Mesodermal cell (in vitro differentiated cells): ENCODE data around the gene RNASE11. TPM values are rescaled to one million over a fixed set of nuclear protein-coding genes. Genes with fewer than 3 reads are reported as not detected.
A peak's percentile ranks its signal among the peaks of the same experiment; 100 is the strongest.

ENCODE experiments used
- H3K27ac ChIP-seq: 2 replicates; pipeline ENCODE4 v1.7.0; 2013; ENCODE audit warnings: mild to moderate bottlenecking, low read depth, low read length, moderate library complexity; ENCODE audit not compliant: severe bottlenecking
- H3K36me3 ChIP-seq: 2 replicates; pipeline ENCODE4 v1.7.1; 2013; ENCODE audit warnings: mild to moderate bottlenecking, low read length, moderate library complexity; ENCODE audit not compliant: control insufficient read depth, insufficient read depth
- H3K4me1 ChIP-seq: one replicate; pipeline ENCODE4 v1.7.1; 2013; ENCODE audit warnings: mild to moderate bottlenecking, low read length; ENCODE audit not compliant: insufficient read depth, control insufficient read depth, poor library complexity, severe bottlenecking
- H3K4me3 ChIP-seq: 2 replicates; pipeline ENCODE4 v1.7.0; 2013; ENCODE audit warnings: low read length, control low read depth, mild to moderate bottlenecking; ENCODE audit not compliant: insufficient read depth, poor library complexity, severe bottlenecking; ENCODE audit errors: extremely low read depth
- H3K9me3 ChIP-seq: 2 replicates; pipeline ENCODE4 v1.7.1; 2013; ENCODE audit warnings: mild to moderate bottlenecking, low read length, moderate library complexity; ENCODE audit not compliant: control insufficient read depth
- WGBS, 2 experiments: methylation state at CpG; one replicate each; pipeline ENCODE4 v1.1.5; 2013; ENCODE audit warnings: missing lambda C conversion rate in 2 of 2; ENCODE audit not compliant: insufficient coverage in 2 of 2; 5-methylcytosine and 5-hydroxymethylcytosine counted together
- polyA plus RNA-seq, 2 experiments: library from polyadenylated mRNA; stranded (reverse); fragments of 50-300 nt; gene quantifications; one replicate each; pipeline ENCODE4 v1.2.3, GENCODE V29; 2013

Gene RNASE11
- polyA plus RNA-seq (2013, experiment 1 of 2), result not detected
- polyA plus RNA-seq (2013, experiment 2 of 2), result not detected

DNA sequence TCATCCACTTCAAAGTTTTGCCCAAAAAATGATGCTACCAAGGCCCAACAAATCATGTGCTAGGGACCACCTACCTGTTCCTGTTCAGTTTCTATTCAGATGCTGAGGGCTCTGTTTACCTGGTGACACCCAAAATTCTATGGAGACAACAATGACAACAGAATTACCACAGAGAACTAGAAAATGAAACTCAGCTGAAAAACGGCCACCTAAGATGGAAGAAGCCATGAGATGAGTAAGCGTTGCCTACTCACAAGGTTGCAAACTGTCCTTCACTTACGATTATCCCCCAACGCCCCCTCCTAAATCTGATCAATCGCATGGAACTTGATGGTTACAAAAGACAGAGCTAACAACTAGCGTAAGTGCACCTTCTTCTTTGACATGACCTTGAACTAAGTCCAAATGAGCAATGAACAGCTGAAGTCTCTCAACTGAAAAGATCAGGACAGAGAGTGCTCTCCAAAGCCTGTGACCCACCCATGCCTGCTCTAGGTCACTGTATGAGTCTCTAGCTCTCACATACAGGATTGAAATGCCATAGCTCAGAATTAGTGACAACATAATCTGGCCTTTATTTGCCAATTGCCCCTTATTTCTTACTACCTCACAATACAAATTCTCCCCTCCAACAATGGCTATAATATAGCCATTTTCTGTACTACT lies at the start of gene RNASE11:
RNASE11 (minus strand) TSS at position 513 of the 666 bp plus-strand sequence.
- Histone ChIP-seq H3K36me3 (no peaks in the 10 kb centered on the region), H3K4me1 (no peaks in the 10 kb centered on the region), H3K4me3 (no peak within 1 kb of the TSS), H3K9me3 (no peaks in the 10 kb centered on the region), H3K27ac (no peak within 1 kb of the TSS)
- 86 to 100% methylated on average over 2 to 6 of the region's 6 CpGs for WGBS, 2 experiments

DNA sequence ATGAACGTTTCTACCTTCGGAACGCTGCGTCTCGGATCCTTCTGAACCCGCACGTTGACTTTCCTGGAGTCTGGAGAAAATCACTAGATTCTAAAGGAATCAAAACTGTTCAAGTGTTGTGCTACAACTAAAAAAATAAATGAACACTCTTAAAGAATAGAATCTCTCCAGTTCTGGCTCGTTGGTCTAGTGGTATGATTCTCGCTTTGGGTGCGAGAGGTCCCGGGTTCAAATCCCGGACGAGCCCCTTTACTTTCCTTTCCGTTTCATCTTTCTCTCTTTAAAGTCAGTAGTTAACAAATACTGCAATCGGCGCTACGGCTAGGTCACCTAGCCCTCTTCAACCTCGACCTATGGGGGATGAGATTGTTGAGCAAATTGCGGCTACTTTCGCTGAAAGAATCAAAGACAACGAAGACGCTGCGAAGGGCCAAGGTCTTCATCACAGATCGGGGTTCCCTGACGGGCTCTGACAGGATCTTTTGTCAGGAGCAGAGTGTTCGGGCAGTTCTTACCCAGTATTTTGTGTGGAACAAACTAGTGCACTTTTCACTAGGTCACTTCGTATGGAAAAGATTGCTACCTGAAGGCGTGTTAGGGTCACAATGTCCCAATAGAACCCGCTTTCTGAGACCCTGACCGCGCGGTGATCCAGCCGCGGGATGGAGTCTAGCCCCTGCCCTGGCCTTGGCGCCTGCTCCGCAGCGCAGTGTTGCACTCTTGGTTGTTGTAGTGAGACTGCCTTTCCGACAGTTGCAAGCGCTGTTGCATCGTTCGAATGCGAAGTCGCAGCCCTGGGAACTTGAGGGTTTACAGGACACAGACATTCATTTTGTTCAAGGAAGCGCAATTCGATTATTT lies 45.3 kb upstream of the RNASE11 start:
- Histone ChIP-seq H3K36me3 (no peaks in the 10 kb centered on the region), H3K9me3 (no peaks in the 10 kb centered on the region), H3K27ac (no peak overlapping the region), H3K4me3 (peak overlapping the region; percentile 54), H3K4me1 (peaks cover 4% of the 10 kb centered on the region)
- 2 to 6% methylated on average over 31 to 33 of the region's 45 CpGs for WGBS, 2 experiments

DNA sequence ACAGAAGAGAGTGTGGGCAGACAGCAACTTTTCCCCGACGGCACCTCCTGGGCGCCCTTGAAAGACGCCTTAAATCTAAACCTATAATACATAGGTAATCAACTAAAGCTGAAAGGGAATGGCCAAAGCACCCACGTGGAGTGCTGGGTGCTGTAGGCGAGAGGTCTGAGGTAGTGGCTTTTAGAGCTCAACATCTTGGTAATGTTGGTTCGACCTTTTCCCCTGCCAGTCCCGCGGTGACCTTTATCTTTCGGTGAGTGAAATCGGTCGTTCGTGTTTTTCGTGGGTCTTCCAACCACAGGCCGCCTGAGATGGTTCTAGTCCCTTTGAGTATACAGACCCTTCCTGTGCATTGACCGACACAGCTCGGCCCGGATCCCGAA lies 44.6 kb upstream of the RNASE11 start:
- Histone ChIP-seq H3K36me3 (no peaks in the 10 kb centered on the region), H3K9me3 (no peaks in the 10 kb centered on the region), H3K4me1 (peaks cover 9% of the 10 kb centered on the region), H3K4me3 (peak overlapping the region; percentile 54), H3K27ac (no peak overlapping the region)
- 0 to 1% methylated on average over 13 to 15 of the region's 19 CpGs for WGBS, 2 experiments

DNA sequence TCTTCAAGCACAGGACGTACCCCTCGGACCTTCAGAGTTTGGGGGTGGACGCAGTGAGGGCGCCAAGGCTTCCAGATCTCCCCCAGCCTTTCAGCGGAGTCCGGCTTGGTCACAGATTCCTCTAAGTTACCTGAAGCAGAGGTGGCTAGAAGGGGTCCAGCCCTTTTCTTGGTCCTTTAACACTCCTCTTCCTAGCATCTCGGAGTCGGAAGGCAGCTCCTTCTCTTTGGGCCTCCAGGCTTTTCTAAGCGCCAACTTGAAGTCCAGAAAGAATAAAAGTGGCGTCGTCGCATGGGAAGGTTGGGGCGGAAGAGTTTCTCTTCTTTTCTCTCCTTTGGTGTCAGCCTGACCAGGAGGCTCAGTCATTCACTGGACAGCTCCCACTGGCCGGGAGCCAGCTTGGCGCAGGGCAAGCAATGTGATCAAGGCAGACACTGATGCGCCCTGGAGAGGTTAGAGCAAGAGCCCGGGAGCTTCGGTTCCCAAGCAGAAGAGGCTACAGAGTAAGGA lies 44.1 kb upstream of the RNASE11 start:
- Histone ChIP-seq H3K4me1 (peaks cover 10% of the 10 kb centered on the region), H3K4me3 (peak overlapping the region; percentile 54), H3K27ac (no peak overlapping the region), H3K36me3 (no peaks in the 10 kb centered on the region), H3K9me3 (no peaks in the 10 kb centered on the region)
- WGBS, 2 experiments, result 0% methylated on average over 13 of the region's 18 CpGs

DNA sequence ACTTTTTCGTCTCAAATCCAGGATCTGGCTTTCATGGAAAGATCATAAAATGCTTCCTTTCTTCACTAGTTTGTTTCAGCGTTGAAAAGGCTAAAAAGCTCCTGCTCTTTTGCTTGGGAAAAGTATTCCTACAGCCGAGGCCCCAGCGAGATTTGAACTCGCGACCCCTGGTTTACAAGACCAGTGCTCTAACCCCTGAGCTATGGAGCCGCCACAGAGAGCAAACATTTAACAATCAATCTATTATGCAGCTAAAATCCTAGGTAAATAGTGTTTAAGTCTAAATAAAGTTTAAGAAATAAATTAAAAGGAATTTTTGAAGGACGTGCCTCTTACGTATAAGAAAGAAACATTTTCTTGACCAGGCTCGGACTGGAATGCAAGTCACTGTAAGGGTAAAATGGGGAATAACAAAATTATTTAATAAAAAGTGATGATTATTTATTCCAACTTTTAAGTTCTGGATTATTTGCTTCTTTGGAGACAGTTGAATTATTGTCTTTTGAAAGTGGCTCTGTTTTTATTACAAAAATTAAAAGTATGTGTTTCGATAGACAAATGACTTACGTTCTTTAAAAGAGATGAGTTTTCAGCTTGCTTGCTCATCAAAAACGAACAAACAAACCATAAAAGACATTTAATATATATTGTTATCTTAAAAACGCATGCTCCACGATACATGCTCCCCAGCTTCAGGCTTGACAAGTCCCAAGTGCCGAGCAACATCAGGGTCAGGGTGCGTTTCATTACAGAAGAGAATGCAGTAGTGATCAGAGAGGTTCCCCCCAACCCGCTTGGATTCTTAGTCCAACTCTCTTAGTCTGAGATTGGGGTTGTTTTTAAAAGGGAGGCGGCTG lies 43.5 kb upstream of the RNASE11 start:
- Histone ChIP-seq H3K4me3 (peak overlapping the region; percentile 54), H3K27ac (no peak overlapping the region), H3K36me3 (no peaks in the 10 kb centered on the region), H3K9me3 (no peaks in the 10 kb centered on the region), H3K4me1 (peaks cover 17% of the 10 kb centered on the region)
- 0% methylated on average over 3 to 4 of the region's 19 CpGs for WGBS, 2 experiments

DNA sequence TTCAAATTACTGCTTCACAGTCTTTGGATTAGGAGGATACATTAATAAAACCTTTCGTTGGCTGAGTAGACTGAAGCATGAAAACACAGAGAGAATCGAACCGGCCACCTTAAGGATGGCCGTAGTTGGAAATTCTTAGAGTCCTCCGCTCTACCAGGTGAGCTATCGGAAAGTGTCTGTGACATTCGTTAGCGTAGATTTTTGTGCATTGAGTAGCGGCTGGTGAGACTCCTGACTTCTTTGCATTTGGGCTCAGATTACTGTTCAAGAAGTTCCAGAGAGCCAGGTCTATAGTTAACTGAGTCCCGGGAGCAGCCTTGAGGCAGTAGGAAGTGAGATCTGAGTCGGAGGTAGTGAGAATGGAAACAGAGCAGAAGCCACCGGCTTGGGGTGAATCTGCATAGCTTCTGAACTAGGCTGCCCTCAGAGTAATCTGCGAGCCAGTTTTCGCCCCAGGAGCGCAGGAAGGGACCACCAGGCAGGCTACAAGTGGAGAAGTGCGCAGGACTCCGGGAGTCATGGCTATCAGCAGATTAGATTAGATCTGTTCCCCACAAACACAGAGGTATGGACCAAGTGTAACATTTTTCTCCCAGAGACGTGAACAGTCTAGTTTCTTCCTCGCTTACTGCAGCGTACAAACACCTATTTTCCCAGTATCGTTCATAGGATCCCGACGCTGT lies 42.7 kb upstream of the RNASE11 start:
- no peaks in the 10 kb centered on the region for H3K9me3 ChIP-seq
- WGBS, 2 experiments, result 1 to 4% methylated on average over 15 to 21 of the region's 23 CpGs
- H3K4me3 ChIP-seq, result peak overlapping the region; percentile 54
- H3K27ac ChIP-seq, result no peak overlapping the region
- H3K36me3 ChIP-seq, result no peaks in the 10 kb centered on the region
- peaks cover 17% of the 10 kb centered on the region for H3K4me1 ChIP-seq

DNA sequence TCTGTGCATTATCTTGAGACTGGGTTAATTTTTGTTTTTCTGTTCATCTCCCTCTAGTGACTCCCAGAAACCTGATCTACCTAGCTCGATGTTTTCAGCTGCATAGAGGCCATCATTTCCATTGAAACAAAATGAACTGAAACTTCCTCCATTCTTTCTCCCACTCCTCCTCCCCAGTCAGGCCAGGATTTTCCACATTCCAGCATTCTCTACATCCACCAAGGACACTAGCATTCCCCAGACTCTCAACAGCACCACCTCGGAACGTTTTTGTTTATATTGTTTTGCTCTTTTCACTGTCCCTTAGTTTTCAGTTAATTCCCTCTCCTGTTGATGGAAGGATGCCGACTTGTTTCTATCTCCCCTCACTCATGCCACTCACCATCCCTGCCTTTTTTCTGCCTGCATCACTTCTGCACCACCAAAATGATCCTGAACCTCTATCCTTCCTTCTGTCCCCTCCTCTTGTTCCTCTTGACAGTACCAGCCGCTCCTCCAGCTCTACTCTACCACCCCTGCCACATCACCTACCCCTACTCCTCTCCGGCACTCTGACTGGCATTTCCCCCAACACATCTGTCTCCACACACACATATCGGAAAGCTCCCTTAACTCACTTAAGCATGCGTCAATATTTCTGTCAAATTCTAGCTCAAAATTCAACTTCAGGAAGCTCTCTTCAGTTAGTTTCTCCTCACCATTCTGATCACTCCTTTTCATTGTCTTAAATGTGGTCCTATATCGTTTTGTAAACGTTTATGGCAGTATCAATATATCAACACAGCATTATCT lies 40.5 kb upstream of the RNASE11 start:
- Histone ChIP-seq H3K4me1 (peaks cover 17% of the 10 kb centered on the region), H3K36me3 (no peaks in the 10 kb centered on the region), H3K27ac (peak overlapping the region; percentile 8), H3K9me3 (no peaks in the 10 kb centered on the region), H3K4me3 (no peak overlapping the region)
- WGBS, 2 experiments, result 30 to 35% methylated on average over 8 of the region's 10 CpGs

DNA sequence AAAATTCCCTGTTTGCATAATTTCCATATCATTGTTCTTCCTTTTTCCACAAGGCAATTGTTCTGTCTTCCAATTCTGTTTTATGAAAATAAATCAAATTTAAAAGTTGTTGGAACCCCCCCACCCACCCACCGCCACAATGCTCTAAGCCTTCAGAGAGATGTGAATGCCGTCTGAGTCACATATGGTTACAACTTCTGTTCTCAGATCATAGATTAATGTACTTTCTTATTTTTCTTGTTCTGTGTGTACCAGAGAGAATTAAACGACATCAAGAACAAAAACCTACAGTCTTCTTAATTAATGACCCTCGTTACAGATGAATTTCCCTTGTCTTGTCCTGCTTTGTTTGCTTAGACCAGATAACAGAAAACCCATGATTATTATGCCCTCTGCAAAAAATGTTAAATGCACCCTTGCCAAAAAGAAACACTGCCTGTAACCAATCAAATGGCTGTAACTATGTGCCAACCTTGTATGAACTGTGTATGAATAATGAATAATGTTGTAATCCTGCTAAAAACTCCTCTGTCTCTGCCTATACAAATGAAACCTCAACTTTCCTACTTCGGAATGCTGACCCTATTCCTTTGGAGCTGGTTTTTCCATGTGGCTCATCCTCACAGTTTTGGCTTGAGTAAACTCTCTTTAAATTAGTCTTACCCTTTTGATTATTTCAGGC lies 39.7 kb upstream of the RNASE11 start:
- WGBS, 2 experiments, result 57 to 58% methylated on average over 2 to 3 of the region's 5 CpGs
- H3K27ac ChIP-seq, result peak overlapping the region; percentile 8
- H3K4me3 ChIP-seq, result no peak overlapping the region
- no peaks in the 10 kb centered on the region for H3K36me3 ChIP-seq
- peaks cover 17% of the 10 kb centered on the region for H3K4me1 ChIP-seq
- H3K9me3 ChIP-seq, result no peaks in the 10 kb centered on the region

DNA sequence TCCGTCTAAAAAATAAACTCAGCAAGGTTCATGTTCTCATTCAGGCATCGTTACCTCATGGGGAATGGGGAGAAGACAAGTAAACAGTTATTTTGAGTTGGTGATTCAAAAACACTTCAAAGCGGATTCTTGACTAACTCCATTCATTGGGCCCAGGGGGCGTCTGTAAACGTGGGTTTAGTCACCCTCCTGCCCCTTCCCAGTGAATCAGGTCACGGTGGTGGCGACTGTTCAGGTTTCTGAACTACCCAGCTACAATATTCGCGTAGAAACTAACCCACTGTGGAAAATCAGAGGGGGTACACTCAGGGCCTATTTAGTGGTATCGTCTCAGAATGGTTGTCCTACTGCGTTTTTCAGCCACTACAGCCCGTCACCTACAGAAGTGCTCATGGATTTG lies 38.5 kb upstream of the RNASE11 start:
- no peaks in the 10 kb centered on the region for H3K36me3 ChIP-seq
- peaks cover 17% of the 10 kb centered on the region for H3K4me1 ChIP-seq
- no peak overlapping the region for H3K27ac ChIP-seq
- peak overlapping the region; percentile 18 for H3K4me3 ChIP-seq
- no peaks in the 10 kb centered on the region for H3K9me3 ChIP-seq
- WGBS, 2 experiments, result 55 to 69% methylated on average over 9 to 10 of the region's 12 CpGs
